Mammary epithelial cell (primary cell): ENCODE results near the gene PPP1R14B.

Experiments
- CTCF ChIP-seq, 2 donors: IDR thresholded peaks in 1 of 2; conservative IDR thresholded peaks in 1 of 2; 2 replicates each; pipeline ENCODE4 v1.5.1; 2011 to 2012; ENCODE audit warnings: inconsistent platforms in 2 of 2, low read length in 2 of 2, mild to moderate bottlenecking in 2 of 2, control low read depth in 1 of 2, low read depth in 1 of 2; ENCODE audit not compliant: insufficient read depth in 1 of 2; ENCODE audit errors: extremely low read depth in 1 of 2
- EZH2 ChIP-seq: IDR thresholded peaks from 2 replicates; pipeline ENCODE4 v1.6.1; 2012; ENCODE audit warnings: low read length, inconsistent platforms, borderline replicate concordance

GRCh38 chr11:64287676-64288352 lies 41.1 kb upstream of the PPP1R14B start:
- TF ChIP-seq CTCF (conservative IDR thresholded peaks at IDR 0.05 in 1 of 2, IDR thresholded peaks at IDR 0.05 in 1 of 2; ENCODE audit: extremely low read depth in 1 of 2, insufficient read depth in 1 of 2, low read depth in 1 of 2, low read length in 2 of 2) (no peak), EZH2 (no peak)
